ENCODE data around the gene XKR8. TPM values are rescaled to one million over a fixed set of nuclear protein-coding genes. Genes with fewer than 3 reads are reported as not detected.
A peak's percentile ranks its signal among the peaks of the same experiment; 100 is the strongest.
"Not testable (repeated sequence)": the region's sequence is repeated elsewhere in the genome, so short reads cannot be mapped to it uniquely, and the experiment has no call there.

The XKR8 gene
- total RNA-seq, 1 donor from 2014 or later, result 6.2 TPM

GRCh38 chr1:27979151-27979858 is 19.5 kb downstream of the XKR8 start:
- DNase-seq (ENCODE audit: missing footprints) (no peak), ATAC-seq (peak; percentile 56)
- intact Hi-C loops (cut with DNase I), result loop anchor here (2.0 kb wide), 1 partner anchor 121 kb away; no protein-coding TSS in a partner anchor

- no peak for ATAC-seq
- intact Hi-C loops (cut with DNase I), result loop anchor here (2.0 to 5.0 kb wide), 2 partner anchors 38 to 121 kb away; no protein-coding TSS in a partner anchor
- DNase-seq (ENCODE audit: missing footprints), result no peak
These were observed 20.1 kb downstream of the XKR8 start for GRCh38 chr1:27979859-27980201.

- no peak for DNase-seq (ENCODE audit: missing footprints)
- intact Hi-C loops (cut with DNase I), result loop anchor here (5.0 kb wide), 1 partner anchor 38 kb away; no protein-coding TSS in a partner anchor
- no peak for ATAC-seq
These were observed 20.6 kb downstream of the XKR8 start for GRCh38 chr1:27980216-27980845.

DNA sequence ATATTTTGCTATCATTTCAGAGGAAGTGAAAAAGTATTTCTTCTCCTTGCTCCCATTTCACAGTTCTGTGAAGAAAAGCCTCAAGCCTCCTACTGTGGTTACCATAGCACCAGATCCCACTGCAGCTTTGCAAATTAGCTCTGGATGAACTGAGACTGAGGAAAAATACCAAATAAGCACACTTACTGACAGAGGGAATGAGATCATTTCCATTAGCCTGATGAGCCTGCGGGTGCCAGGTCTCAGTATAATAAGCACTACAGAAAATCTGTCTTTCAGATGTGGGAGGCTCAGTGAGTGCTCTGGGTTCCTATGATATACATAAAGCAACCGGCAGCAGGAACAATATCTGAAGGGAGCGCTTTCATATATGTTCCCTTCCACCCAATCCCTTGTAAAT is 21.4 kb downstream of the XKR8 start:
- no peak for ATAC-seq
- no peak for DNase-seq (ENCODE audit: missing footprints)
- intact Hi-C loops (cut with DNase I), result loop anchor here (5.0 kb wide), 1 partner anchor 39 kb away; no protein-coding TSS in a partner anchor

DNA sequence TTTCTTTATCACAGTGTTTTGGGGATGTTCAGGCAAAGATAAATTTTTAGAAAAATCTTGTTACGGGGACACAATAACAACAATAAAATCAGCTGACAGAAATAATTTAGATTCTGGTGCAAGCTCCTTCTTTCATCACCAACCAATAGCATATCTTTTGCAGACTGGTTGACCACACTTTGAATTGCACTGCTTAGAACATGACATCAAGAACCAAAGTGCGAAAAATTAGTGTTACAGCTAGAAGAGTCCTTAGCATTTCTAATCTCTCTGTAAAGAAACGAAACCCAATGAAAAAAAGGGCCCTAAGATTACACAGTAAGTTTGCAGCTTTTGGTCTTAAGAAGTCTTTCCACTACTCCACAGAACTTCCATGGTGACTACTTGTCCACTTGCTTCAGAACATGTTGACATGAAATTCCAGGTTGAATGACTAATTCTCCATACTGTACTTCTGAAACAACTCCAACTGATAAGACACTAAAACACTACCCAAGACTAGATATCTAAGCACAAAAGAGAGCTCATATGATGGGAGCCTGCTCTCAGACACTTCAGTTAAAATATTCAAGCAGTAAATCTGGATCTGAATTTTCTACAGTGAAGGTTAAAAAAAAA is 31.3 kb downstream of the XKR8 start:
- no peak for ATAC-seq

DNA sequence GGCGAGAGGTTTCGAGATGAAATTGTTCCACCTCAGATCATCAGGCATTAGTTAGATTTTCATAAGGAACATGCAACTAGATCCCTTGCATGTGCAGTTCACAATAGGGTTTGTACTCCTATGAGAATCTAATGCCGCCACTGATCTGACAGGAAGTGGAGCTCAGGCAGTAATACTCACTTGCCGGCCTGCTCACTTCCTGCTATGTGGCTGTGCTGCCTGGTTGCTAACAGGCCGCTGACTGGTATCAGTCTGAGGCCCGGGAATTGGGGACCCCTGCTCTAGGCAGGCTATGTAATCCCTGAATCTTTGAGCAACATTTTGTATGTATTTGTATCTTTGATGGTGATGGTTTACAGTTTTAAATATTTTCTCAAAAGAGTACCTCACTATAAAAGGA is 32.5 kb downstream of the XKR8 start:
- no peak for DNase-seq (ENCODE audit: missing footprints)
- ATAC-seq, result no peak
- intact Hi-C loops (cut with DNase I), result no loop called here

More for the DNA sequence above, 31.3 kb downstream of the XKR8 start:
- no peak for DNase-seq (ENCODE audit: missing footprints)
- intact Hi-C loops (cut with DNase I), result no loop called here

DNA sequence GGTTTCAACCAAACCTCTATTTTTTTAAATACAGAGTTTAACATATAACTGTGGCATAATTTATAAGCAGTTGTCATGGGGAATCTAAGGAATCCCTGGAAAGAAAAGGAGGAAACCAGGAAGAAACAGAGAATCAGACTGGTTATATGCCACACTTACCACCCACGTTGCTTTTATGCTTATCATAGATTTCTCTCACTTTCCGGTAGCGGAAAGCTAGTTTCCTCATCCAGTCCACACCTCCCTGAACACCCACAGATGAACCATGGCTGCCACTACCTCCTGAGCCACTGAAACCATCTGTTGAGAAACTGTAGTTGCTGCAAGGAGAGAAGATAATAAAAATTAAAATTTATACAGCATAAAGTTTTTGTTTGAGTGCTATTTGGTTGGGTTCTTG is 33.5 kb downstream of the XKR8 start:
- DNase-seq (ENCODE audit: missing footprints) (no peak), ATAC-seq (no peak)
- intact Hi-C loops (cut with DNase I), result no loop called here

DNA sequence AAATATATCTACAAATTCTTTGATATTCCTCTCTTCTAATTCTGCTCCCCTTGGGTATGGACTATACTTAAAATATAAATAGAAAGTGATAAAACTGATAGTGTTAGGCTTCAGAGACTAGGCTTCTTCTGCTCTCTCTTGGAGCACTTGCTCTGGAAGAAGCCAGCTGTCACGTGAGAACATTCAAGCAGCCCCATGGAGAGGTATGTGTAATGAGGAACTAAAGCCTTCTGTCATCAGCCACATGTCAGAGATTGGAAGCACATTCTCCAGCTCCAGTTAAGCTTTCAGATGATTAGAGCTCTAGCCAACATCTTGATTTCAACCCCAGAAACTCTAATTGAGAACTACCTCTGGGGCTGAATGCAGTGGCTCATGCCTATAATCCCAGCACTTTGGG is 34.3 kb downstream of the XKR8 start:
- ATAC-seq (peak; percentile 70), DNase-seq (ENCODE audit: missing footprints) (no peak)
- intact Hi-C loops (cut with DNase I), result no loop called here

DNA sequence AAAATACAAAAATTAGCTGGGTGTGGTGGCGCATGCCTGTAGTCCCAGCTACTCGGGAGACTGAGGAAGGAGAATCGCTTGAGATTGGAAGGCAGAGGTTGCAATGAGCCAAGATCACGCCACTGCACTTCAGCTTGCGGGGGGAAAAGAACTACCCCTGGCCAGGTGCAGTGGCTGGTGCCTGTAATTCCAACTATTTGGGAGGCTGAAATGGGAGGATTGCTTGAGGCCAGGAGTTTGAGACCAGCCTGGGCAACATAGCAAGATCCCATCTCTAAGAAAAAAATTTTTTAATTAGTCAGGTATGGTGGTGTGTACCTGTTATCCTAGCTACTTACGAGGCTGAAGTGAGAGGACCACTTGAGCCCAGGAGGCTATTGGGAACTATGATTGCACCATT is 34.8 kb downstream of the XKR8 start:
- ATAC-seq; intact Hi-C loops (cut with DNase I); DNase-seq (ENCODE audit: missing footprints): not testable (repeated sequence)

DNA sequence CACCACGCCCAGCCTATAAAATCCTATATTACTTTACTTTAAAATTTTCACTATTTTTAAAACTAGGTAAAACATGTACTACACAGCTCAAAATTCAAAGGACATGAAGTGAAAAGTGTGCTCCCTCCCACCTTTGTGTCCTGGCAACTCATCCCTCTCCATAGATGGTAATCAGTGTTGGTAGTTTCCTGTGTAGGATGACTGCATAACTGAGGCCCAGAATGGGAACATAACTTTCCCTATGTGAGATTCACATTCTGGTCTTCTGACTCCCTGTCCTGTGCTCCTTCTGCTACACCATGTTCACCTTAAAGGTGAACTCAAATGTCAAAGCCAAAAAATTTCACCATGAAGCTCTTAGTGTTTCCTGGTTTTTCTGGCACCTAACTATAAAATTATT is 39.3 kb downstream of the XKR8 start:
- ATAC-seq (no peak), DNase-seq (ENCODE audit: missing footprints) (no peak)
- intact Hi-C loops (cut with DNase I), result no loop called here

DNA sequence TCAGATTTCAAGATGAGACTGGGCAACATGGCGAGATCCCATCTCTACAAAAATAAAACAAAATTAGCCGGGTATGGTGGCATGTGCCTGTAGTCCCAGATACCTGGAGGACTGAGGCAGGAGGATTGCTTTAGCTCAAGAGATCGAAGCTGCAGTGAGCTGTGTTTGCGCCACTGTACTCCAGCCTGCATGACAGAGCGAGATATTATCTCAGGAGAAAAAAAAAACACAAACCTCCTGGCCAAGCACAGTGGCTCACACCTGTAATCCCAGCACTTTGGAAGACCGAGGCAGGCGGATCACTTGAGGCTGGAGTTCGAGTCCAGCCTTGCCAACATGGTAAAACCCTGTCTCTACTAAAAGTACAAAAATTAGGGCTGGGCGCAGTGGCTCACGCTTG is 42.8 kb downstream of the XKR8 start:
- intact Hi-C loops (cut with DNase I), result no loop called here
- no peak for ATAC-seq
- no peak for DNase-seq (ENCODE audit: missing footprints)

DNA sequence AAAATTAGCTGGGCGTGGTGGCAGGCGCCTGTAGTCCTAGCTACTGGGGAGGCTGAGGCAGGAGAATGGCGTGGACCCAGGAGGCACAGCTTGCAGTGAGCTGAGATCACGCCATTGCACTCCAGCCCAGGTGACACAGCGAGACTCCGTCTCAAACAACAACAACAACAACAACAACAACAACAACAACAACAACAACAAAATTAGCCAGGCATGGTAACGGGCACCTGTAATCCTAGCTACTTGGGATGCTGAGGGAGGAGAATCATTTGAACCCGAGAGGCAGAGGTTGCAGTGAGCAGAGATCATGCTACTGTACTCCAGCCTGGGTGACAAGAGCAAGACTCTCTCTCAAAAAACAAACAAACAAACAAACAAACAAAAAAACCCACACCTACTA is 43.3 kb downstream of the XKR8 start:
- DNase-seq (ENCODE audit: missing footprints); ATAC-seq; intact Hi-C loops (cut with DNase I): not testable (repeated sequence)

DNA sequence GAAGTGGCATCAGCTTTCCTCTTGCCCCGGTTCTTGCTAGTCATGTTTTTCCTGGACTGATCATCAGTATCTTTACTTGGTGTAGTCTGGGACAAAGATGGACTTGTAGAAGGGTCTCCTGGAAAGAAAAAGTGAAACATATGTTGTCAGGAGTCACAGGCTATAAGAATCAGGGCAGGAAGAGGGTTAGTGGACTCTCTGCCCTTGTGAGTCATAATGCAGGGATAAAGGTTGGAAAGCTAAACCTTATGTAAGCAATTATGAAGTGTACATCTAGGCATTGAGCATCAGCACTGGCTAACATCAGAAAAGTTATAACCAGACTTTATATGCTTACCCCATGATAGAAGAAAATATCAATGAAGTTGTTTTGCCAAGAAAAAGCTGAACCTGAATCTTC is 51.2 kb downstream of the XKR8 start:
- intact Hi-C loops (cut with DNase I), result no loop called here
- no peak for ATAC-seq
- no peak for DNase-seq (ENCODE audit: missing footprints)

Other genes with a start within 250 kb of the XKR8 start
- 10.6 TPM for gene FAM76A, start 234.0 kb upstream of the XKR8 start, total RNA-seq
- 24.4 TPM for gene STX12, start 186.8 kb upstream of the XKR8 start, total RNA-seq
- gene PPP1R8, start 129.2 kb upstream of the XKR8 start, total RNA-seq, result 23.9 TPM
- gene THEMIS2, start 87.4 kb upstream of the XKR8 start, total RNA-seq, result 6.3 TPM
- 24.0 TPM for gene RPA2, start 45.4 kb upstream of the XKR8 start, total RNA-seq
- gene SMPDL3B, start 25.0 kb upstream of the XKR8 start, total RNA-seq, result not detected
- gene EYA3, start 128.6 kb downstream of the XKR8 start, total RNA-seq, result 18.3 TPM
- gene PTAFR, start 216.7 kb downstream of the XKR8 start, total RNA-seq, result 2.7 TPM

Measured in Right ventricle myocardium inferior (tissue), 1 donor.